ENCODE data around the gene PDE4D.

PDE4D gene

GRCh38 chr5:59838067-59838466, 55.5 kb downstream of the PDE4D start:
- DNase-seq: no peak

- DNase-seq: no peak
Measured at GRCh38 chr5:59837071-59837470, 56.5 kb downstream of the PDE4D start.

- no peak for DNase-seq
Measured at GRCh38 chr5:59835800-59836199, 57.7 kb downstream of the PDE4D start.

- DNase-seq: no peak
Measured at GRCh38 chr5:59833448-59833847, 60.1 kb downstream of the PDE4D start.

GRCh38 chr5:59832577-59833301, 60.8 kb downstream of the PDE4D start:
- no peak for DNase-seq

GRCh38 chr5:59831326-59832010, 62.1 kb downstream of the PDE4D start:
- no peak for DNase-seq

- no peak for DNase-seq
Measured at GRCh38 chr5:59830536-59831200, 62.9 kb downstream of the PDE4D start.

- DNase-seq: no peak
Measured at GRCh38 chr5:59829922-59830321, 63.6 kb downstream of the PDE4D start.

GRCh38 chr5:59829386-59829785, 64.1 kb downstream of the PDE4D start:
- no peak for DNase-seq

- DNase-seq: no peak
Measured at GRCh38 chr5:59828623-59829022, 64.9 kb downstream of the PDE4D start.

GRCh38 chr5:59826996-59827395, 66.5 kb downstream of the PDE4D start:
- no peak for DNase-seq

- DNase-seq: no peak
Measured at GRCh38 chr5:59823420-59823819, 70.1 kb downstream of the PDE4D start.

GRCh38 chr5:59819806-59820205, 73.7 kb downstream of the PDE4D start:
- no peak for DNase-seq

GRCh38 chr5:59817536-59817935, 76.0 kb downstream of the PDE4D start:
- DNase-seq: no peak

- no peak for DNase-seq
Measured at GRCh38 chr5:59816654-59817300, 76.7 kb downstream of the PDE4D start.

- DNase-seq: no peak
Measured at GRCh38 chr5:59814537-59814872, 79.0 kb downstream of the PDE4D start.

GRCh38 chr5:59813761-59814536, 79.6 kb downstream of the PDE4D start:
- DNase-seq: peak; percentile 18

GRCh38 chr5:59810041-59810440, 83.5 kb downstream of the PDE4D start:
- no peak for DNase-seq

GRCh38 chr5:59807806-59808205, 85.7 kb downstream of the PDE4D start:
- DNase-seq: no peak

- DNase-seq: no peak
Measured at GRCh38 chr5:59800347-59800893, 93.1 kb downstream of the PDE4D start.

GRCh38 chr5:59799668-59800346, 93.7 kb downstream of the PDE4D start:
- no peak for DNase-seq
